ENCODE results near the gene RPL18A. TPM values are rescaled to one million over a fixed set of nuclear protein-coding genes. Genes with fewer than 3 reads are reported as not detected.

Gene RPL18A
- total RNA-seq, 4 donors from 2014 or later = 1,544 to 1,849 (median 1,738) TPM

DNA sequence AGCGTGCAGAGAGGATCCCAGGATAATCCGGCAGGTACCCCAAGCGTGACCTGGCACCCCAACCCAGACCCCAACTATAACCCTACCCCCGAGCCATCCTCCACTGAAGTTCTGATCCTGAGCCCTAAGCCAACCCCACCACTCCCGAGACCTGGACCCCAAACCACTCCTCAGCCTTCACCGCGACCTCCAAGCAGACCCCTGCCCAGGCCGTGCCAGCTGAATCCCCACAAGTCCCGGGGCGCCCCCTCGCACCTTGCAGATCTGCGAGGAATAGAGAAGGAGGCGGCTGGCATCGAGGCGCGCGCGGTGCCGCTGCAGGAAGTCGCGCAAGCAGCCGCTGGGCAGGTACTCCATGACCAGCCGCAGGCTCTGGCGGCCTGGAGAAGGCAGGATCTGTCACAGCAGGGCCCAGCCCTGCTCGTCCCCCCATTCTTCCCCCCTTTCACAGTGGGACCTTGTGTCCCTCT lies 28.3 kb upstream of the RPL18A start:
- DNase-seq (ENCODE audit: low spot score in 2 of 2) = no peak
- Histone ChIP-seq H3K4me1 (peaks cover 0 to 16% (median 0%) of the 10 kb centered on the region in 4 donors), H3K36me3 (peaks cover 0 to 4% (median 0%) of the 10 kb centered on the region in 3 donors), H3K27me3 (peaks cover 0 to 57% of the 10 kb centered on the region in 2 donors), H3K27ac (no peak overlapping the region), H3K4me3 (peak overlapping the region in 1 of 4 donors; percentile 22), H3K9me3 (no peaks in the 10 kb centered on the region)
- WGBS, 2 donors = 39 to 50% methylated on average over 25 of the region's 25 CpGs
- TF ChIP-seq CTCF (IDR thresholded peaks at IDR 0.05) (no peak), POLR2A (IDR thresholded peaks at IDR 0.05) (no peak), EP300 (IDR thresholded peaks at IDR 0.05) (no peak)

- Histone ChIP-seq H3K4me3 (no peak overlapping the region), H3K4me1 (peaks cover 0 to 16% (median 0%) of the 10 kb centered on the region in 4 donors), H3K27me3 (peaks cover 0 to 51% of the 10 kb centered on the region in 2 donors), H3K9me3 (no peaks in the 10 kb centered on the region), H3K27ac (no peak overlapping the region), H3K36me3 (peaks cover 0 to 4% (median 0%) of the 10 kb centered on the region in 3 donors)
- DNase-seq (ENCODE audit: low spot score in 2 of 2) = no peak
- TF ChIP-seq CTCF (IDR thresholded peaks at IDR 0.05) = no peak
- TF ChIP-seq EP300 (IDR thresholded peaks at IDR 0.05) = no peak
- TF ChIP-seq POLR2A (IDR thresholded peaks at IDR 0.05) = no peak
- 80 to 85% methylated on average over 14 to 16 of the region's 17 CpGs for WGBS, 2 donors
Observed at GRCh38 chr19:17832443-17833208, 27.1 kb upstream of the RPL18A start.

GRCh38 chr19:17834350-17835181 lies 25.1 kb upstream of the RPL18A start:
- peaks cover 0 to 6% (median 4%) of the 10 kb centered on the region in 3 donors for H3K36me3 ChIP-seq
- H3K4me1 ChIP-seq = peaks cover 0 to 16% (median 0%) of the 10 kb centered on the region in 4 donors
- 64 to 83% methylated on average over 20 to 27 of the region's 27 CpGs for WGBS, 2 donors
- no peak overlapping the region for H3K27ac ChIP-seq
- DNase-seq (ENCODE audit: low spot score in 2 of 2) = no peak
- H3K4me3 ChIP-seq = no peak overlapping the region
- TF ChIP-seq POLR2A (IDR thresholded peaks at IDR 0.05) = no peak
- no peak for TF ChIP-seq CTCF (IDR thresholded peaks at IDR 0.05)
- no peak for TF ChIP-seq EP300 (IDR thresholded peaks at IDR 0.05)
- no peaks in the 10 kb centered on the region for H3K9me3 ChIP-seq
- H3K27me3 ChIP-seq = peaks cover 0 to 34% of the 10 kb centered on the region in 2 donors

DNA sequence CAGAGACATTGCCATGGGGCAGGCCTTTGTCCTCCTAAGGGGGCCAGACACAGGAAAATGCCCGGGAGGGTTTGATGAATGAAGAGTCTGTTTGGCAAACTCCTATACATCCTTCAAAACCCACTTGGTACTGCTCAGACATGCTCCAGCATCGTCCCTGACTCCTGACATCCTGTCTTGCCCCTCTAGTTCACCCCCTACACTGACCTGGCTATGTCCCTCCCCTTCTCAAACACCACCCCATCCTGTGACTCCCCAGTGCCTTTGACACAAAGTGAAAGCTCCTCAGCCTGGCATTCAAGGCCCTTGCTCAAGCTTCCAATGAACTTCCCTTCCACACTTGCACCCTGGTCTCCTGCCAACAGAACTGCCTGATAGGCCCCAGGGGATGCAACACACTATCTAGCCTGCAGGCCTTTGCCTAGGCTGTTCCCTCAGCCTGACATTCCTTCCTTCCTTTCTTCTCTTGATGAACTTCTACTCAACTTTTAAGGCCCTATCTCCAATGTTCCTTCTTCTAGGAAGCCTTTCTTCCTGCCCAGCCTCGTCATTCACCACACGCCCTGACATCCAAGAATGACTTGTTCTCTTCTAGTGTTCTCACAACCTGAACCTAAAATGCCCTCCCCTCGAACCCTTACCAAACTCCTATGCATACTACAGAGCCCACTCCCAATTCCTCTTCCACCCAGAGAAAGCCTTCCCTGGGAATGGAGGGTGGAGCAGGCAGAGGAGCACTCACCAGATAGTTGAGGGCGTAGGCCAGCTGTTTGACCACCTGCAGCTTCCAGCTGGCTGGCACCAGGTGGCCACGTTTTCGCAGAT lies 24.3 kb upstream of the RPL18A start:
- TF ChIP-seq POLR2A (IDR thresholded peaks at IDR 0.05) (no peak), CTCF (IDR thresholded peaks at IDR 0.05) (no peak), EP300 (IDR thresholded peaks at IDR 0.05) (no peak)
- no peaks in the 10 kb centered on the region for H3K9me3 ChIP-seq
- H3K4me3 ChIP-seq = no peak overlapping the region
- peaks cover 0 to 31% of the 10 kb centered on the region in 2 donors for H3K27me3 ChIP-seq
- WGBS, 2 donors = 73 to 81% methylated on average over 8 of the region's 8 CpGs
- H3K27ac ChIP-seq = no peak overlapping the region
- H3K4me1 ChIP-seq = peaks cover 0 to 9% (median 0%) of the 10 kb centered on the region in 4 donors
- no peak for DNase-seq (ENCODE audit: low spot score in 2 of 2)
- peaks cover 0 to 6% (median 4%) of the 10 kb centered on the region in 3 donors for H3K36me3 ChIP-seq
